Activated effector memory CD4-positive, alpha-beta T cell treated with anti-CD3 and anti-CD28 coated beads, Interleukin-2, amount 50 U/mL, for 16 hours (primary cell): ENCODE measurements around the gene STMP1.
"Not testable (repeated sequence)": the region's sequence is repeated elsewhere in the genome, so short reads cannot be mapped to it uniquely, and the experiment has no call there.

Experiments
- DNase-seq: peaks from one replicate; pipeline ENCODE4 v3.0.0-alpha.2; 2020

The STMP1 gene

GRCh38 chr7:135662373-135663114 lies at the start of gene STMP1:
TSS of gene STMP1 (plus strand) at chr7:135662514.
- DNase-seq: peak; percentile 99

- no peak for DNase-seq
These were observed 46.2 kb upstream of the STMP1 start for GRCh38 chr7:135616136-135616535.

GRCh38 chr7:135617781-135618180 lies 44.5 kb upstream of the STMP1 start:
- no peak for DNase-seq

- no peak for DNase-seq
These were observed 43.8 kb upstream of the STMP1 start for GRCh38 chr7:135618510-135618909.

- DNase-seq: no peak
These were observed 41.9 kb upstream of the STMP1 start for GRCh38 chr7:135620447-135620846.

GRCh38 chr7:135620980-135621850 lies 41.1 kb upstream of the STMP1 start:
- DNase-seq: no peak

- no peak for DNase-seq
These were observed 28.0 kb upstream of the STMP1 start for GRCh38 chr7:135634191-135634878.

GRCh38 chr7:135639690-135640089 lies 22.6 kb upstream of the STMP1 start:
- not testable (repeated sequence) for DNase-seq

GRCh38 chr7:135644154-135644553 lies 18.2 kb upstream of the STMP1 start:
- no peak for DNase-seq

GRCh38 chr7:135644729-135645128 lies 17.6 kb upstream of the STMP1 start:
- no peak for DNase-seq

- no peak for DNase-seq
These were observed 16.9 kb upstream of the STMP1 start for GRCh38 chr7:135645296-135645904.

- no peak for DNase-seq
These were observed 14.6 kb upstream of the STMP1 start for GRCh38 chr7:135647755-135648154.

- DNase-seq: no peak
These were observed 14.1 kb upstream of the STMP1 start for GRCh38 chr7:135648235-135648634.

- DNase-seq: no peak
These were observed 11.3 kb upstream of the STMP1 start for GRCh38 chr7:135650831-135651573.

GRCh38 chr7:135653340-135654080 lies 8.8 kb upstream of the STMP1 start:
- DNase-seq: no peak

GRCh38 chr7:135658564-135658963 lies 3.8 kb upstream of the STMP1 start:
- DNase-seq: no peak

GRCh38 chr7:135659159-135659846 lies 3.0 kb upstream of the STMP1 start:
- no peak for DNase-seq

GRCh38 chr7:135661311-135662122 lies 797 bp upstream of the STMP1 start:
- no peak for DNase-seq

GRCh38 chr7:135662123-135662372 lies 266 bp upstream of the STMP1 start:
- DNase-seq: no peak

- no peak for DNase-seq
These were observed 1.8 kb downstream of the STMP1 start for GRCh38 chr7:135664046-135664589.
